ENCODE results near the gene EFNA5.

The EFNA5 gene

DNA sequence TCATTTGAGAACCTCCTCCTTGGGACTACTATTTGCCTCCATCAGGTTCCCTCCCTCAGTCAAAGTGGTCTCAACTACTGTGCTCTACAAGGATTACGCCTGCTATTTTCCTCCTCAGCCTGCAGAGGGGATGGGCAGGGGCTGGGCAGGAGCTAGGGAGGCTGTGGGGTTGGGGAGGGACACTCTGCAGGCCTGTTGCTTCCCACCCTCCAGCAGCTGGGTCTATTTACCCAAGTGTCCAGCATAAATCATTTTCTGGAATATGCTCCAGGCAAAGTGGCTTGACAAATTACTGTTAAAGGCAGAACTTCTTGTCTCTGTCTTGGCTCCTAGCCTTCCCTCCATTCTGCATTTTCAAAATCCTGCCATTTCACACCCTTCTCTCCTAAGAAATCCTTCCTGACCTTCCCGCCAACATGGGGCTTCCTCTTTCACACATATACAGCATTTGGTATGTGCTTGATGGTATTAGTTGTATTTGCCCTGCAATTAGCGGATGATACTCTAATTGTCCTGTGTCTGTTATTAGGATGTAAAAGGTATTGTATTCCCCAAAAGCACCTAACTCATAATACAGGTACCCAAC lies 106.7 kb downstream of the EFNA5 start:
- no peak for DNase-seq
- intact Hi-C loops (cut with DNase I), result no loop called here

DNA sequence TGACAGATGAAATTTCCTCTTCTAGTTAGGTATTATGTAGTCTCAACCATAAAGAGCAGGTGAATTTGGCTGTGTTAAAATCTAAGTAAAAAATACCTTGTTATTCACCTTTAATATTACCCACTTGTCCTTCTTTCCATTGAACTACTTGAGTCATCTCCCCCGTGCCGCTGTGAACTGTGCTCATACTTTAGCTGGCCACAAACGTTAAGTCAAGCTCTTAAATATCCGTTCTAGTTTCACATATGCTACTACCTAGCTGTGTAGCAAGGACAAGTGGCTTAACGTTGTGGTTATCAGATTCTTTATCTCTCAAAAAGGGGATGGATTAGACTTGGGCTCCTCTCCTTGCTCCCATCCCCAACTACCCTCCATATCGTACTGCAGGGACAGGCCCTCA lies 110.4 kb downstream of the EFNA5 start:
- intact Hi-C loops (cut with DNase I), result no loop called here
- no peak for DNase-seq

DNA sequence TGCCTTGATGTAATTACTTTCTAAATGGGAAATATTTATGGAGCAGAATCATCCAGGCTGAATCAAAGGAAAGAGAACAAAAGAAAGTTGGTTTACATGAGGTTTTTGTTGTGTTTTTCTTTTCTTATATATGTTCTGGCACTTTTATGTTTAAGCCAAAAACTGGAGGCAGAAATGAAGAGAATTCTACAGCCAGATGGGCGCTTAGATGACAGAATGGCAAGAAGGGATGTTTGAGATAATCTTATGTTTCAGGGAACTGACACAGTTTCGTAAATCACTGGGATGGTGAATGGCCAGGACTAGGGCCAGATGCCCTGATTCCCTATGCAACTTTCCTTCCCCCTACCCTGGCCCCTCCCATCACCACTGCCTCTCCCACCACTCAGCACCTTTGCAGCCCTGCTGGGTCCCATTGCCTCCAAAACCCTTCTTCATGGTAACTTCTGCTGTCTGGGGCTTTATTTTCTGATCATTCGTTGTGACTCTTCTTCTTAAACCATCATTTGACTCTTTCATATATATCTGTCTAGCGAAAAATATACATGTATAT lies 111.8 kb downstream of the EFNA5 start:
- no peak for DNase-seq

DNA sequence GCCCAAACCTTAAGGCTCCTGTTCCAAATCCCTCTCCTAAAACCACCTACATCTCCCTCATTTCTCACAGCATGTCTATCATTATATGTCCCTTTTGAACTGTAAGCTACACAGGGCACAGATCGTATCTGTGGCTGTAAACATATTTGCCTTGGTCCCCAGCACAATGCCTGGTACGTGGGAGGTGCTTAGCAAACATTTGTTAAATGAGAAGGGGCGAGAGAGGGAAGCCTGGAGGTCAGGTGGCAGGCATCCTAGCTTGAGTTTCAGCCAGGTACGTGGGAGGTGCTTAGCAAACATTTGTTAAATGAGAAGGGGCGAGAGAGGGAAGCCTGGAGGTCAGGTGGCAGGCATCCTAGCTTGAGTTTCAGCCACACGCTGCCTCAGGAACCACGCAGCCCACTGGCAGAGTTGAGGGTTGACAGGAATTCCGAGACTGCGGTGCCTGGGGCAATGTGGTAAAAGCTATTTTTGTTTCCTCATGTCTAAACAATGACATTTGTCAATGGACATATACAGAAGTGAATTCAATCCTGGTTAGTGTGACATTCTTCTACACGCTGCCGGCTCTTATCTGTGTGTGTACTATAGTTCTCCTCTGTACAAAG lies 113.6 kb downstream of the EFNA5 start:
- no peak for DNase-seq

More for the DNA sequence above, 111.8 kb downstream of the EFNA5 start:
- intact Hi-C loops (cut with DNase I), result no loop called here

DNA sequence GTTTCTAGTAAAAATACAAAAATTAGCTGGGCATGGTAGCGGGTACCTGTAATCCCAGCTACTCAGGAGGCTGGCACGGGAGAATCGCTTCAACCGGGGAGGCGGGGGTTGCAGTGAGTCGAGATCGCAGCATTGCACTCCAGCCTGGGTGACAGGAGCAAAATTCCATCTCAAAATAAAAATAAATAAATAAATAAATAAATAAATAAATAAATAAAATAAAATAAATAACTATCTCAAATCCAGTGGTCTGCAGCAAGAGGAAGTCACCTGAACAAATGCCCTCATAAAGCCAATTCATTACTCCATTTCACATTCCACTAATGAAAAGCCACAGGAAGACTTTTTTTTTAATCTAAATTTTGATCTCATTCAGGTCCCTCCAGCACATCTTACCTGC lies 114.2 kb downstream of the EFNA5 start:
- intact Hi-C loops (cut with DNase I), result no loop called here

More for the DNA sequence above, 113.6 kb downstream of the EFNA5 start:
- intact Hi-C loops (cut with DNase I), result no loop called here

DNA sequence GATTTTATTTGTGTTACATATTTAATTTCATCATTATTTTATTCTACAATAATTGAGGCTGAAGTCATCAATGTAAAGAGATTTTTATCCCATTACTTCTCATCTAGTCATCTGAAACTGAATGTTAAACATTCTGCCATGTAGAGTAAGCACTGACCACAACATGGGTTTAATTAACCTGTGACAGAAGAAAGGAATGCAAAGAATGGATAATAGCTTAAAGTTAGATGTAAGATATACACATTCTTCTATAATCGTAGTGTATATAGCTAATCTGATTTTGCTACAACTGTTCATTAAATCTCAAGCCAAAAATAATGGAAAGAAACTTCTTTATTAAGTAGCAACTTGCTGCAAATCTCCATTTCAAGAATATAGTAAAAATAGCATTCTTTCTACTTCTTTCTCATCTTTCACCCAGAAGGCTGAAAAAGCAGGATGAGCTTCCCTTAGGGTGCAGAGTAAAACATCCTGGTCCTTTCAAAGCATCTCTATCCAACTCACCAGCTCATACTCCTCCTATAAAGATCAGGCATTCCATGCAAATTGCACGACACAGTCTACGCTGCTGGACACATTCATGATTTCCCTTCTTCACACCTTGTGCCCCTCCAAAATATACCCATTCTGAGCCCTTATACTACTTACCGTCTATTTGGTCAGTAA lies 115.2 kb downstream of the EFNA5 start:
- intact Hi-C loops (cut with DNase I), result no loop called here
- DNase-seq, result no peak

More for the DNA sequence above, 114.2 kb downstream of the EFNA5 start:
- no peak for DNase-seq

DNA sequence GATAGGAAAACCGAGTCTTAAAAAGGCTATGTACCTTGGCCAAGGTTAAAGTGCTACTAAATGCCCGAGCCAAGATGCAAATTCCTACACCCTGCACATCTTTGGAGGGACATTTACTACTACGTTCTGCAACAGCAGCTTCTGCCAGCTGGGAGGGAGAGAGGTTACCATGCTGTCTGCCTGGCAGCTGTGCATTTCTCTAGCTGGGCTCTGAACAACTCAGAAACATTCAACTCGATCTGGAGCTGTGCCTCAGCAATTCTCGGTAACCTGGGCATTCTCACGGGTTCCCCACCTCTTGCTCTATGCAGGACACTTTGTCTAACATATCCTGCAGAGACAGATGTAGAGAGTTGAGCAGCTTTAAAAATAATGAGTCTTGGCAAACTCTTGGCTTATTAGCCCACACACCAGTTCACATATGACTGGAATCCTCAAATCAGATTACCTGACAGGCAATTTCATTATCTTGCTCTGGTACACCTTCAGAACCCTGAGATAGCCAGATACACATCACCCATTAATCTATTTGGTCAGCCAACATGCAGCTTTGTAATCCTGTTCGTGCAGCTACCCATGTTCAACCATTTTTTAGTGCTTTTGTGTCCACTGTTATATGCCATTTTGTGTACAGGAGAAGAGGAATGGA lies 115.8 kb downstream of the EFNA5 start:
- no peak for DNase-seq
- intact Hi-C loops (cut with DNase I), result no loop called here

DNA sequence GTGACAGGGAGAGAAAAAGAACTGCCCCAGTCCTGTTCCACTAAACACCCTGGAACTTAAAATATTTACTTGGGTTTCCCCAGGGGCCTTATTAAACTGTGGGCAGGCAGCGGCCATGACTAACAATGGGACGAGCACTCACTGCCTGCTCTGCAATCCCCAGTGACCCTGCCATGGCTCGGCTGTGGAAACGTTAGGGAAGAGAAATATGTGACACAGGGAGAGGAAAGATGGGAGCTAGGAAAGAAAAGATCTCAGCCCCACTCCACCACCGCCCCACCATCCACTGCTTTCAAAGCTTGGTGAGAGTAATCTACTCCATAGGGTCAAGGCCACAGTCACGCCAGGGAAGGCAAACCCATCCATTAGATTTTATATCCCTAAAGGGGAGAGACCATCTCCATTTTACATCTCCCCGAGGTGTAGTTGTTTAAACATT lies 117.6 kb downstream of the EFNA5 start:
- intact Hi-C loops (cut with DNase I), result no loop called here
- no peak for DNase-seq

DNA sequence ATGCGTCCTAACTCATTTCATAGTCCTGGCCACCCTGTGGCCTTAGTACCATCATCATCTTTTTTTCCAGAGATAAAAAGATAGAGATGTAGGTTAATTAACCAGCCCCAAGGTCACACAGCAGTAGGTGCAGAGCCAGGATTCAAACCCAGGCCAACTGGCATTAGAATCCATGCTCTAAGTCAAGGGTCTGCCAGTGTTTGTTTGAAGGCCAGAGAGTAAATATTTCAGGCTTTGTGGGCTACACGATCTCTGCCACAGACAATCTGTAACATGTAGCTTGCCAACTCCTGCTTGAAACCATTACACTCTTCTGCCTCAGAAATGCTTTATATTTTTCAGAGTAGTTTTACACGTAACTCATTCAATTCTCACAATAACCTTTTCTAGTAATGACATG lies 119.6 kb downstream of the EFNA5 start:
- intact Hi-C loops (cut with DNase I), result no loop called here
- DNase-seq, result no peak

DNA sequence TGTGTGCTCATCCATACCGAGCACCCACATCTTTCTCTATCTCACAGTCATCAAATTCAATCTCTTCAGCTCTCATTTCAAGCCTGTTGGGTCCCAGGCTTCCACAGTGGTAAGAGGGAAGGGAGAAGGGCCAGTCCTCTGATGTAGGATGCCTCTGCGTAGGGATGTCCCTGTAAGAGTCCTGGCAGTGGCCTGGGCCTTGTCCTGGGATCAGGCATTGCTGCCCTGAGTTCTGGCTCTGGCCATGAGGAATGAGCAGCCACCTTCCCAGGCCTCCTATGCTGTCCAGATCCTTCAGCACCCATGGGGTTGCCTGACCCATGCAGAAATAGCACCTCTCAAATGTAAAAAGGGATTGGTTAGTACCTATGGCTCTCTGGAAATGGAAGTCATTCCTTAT lies 121.2 kb downstream of the EFNA5 start:
- no peak for DNase-seq
- intact Hi-C loops (cut with DNase I), result no loop called here

DNA sequence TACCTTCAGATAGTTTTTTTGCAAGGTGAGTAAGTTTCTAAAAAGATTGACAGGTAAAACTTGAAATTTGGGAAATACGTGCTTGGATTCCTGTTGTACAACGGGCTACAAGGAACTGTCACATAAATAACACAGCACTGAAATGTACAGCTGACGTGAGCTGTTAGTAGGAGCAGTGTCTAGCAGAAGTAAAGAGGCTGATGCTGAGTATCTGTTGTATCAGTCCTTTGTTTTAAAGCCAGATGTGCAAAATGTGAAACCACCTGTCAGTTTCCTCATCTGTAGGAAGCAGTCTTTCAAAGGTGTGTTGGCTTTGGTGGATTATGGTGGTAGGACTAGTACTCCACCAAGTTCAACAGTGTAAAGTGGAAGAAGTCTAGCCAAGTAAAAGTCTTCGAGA lies 122.3 kb downstream of the EFNA5 start:
- DNase-seq, result no peak
- intact Hi-C loops (cut with DNase I), result no loop called here

DNA sequence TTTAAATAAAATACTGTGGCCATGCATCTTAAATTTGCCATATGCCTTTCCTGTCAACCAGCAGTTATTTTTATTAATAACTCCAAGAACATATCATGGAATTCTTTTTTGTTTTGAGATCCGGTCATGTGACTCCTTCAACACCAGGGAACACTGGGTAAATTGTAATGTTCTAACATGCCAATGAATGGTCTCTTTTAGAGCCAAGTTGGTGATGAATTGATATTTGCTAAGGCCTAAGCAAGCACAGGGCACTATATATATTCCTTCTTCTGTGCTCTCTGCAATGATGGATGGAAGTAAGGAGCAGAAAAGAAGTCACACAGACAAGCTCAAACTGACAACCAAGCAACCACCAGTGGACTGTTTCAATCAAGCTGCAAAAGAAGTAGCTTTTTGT lies 124.0 kb downstream of the EFNA5 start:
- intact Hi-C loops (cut with DNase I), result no loop called here

DNA sequence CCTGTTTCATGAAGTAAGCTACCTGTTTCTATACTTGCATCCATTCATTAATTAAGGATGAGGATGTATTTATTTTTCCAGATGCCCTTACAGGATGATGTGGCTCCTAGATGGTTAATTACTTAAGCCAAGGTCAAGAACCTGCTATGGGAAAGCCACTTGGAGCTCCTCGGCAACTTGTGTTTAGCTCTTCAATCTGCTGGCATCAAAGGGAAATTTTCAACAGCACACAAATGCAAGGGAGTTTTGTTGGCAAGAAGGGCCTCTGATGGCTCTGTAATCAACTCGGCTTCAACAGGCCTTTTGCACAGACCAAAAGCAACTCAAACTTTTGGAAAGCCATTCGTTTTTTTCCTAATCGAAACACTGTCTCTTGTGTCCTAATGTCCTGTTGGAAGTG lies 125.3 kb downstream of the EFNA5 start:
- intact Hi-C loops (cut with DNase I), result no loop called here
- DNase-seq, result no peak

More for the DNA sequence above, 124.0 kb downstream of the EFNA5 start:
- DNase-seq, result no peak

DNA sequence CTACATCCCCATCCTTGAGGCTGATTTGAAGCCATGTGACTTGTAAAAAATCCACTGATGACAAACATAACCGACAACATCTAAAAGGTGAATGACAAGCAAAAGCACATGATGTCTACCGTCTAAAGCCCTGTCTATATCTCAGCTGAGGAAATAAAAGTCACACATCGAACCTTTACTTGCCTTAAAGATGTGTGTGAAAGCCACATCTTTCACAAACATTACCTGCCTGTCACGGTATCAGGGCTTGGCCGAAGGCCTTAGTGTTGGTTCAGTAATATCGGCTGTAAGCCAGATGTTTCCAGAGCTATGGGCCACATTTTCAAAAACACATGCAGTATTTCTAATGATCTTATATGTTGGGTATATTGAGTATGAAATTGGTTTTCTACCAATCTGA lies 125.8 kb downstream of the EFNA5 start:
- no peak for DNase-seq
- intact Hi-C loops (cut with DNase I), result no loop called here

DNA sequence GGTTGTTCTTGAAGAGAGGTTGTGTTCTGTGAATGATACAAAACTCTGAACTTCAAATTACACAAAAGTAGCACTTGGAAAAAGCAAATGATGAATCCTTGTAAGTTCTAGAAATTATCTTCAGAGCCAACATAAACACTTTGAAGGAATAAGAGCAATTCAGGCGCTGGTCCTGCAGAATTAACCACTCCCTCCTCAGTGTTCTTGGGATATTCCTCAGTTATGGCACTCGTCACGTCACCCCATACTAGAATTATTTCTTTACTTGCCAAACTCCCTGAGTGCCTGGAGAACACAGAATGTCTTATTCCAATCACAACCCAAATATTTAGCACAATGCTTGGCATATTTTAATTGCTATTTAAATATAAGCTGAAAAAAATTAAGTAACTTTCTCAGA lies 126.3 kb downstream of the EFNA5 start:
- intact Hi-C loops (cut with DNase I), result no loop called here
- no peak for DNase-seq

DNA sequence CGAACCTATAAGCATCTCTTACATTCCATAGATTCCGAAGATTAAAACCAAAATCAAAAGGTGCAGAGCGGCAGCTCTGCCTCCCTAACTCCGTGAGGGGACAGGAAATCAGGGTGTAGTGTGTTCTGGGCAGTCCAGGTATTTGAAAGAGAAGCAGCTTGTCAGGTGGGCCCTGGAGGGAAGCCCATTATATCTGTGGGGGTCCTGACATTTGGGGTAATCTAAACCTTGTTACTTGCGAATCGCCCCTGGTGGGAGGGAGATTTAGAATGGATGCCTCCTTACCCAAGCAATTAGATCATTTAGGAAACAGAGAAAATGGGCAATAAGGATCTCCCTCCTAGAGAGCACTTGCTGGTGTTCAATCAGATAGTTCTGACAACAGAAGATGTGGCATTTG lies 126.9 kb downstream of the EFNA5 start:
- intact Hi-C loops (cut with DNase I), result no loop called here
- DNase-seq, result no peak

DNA sequence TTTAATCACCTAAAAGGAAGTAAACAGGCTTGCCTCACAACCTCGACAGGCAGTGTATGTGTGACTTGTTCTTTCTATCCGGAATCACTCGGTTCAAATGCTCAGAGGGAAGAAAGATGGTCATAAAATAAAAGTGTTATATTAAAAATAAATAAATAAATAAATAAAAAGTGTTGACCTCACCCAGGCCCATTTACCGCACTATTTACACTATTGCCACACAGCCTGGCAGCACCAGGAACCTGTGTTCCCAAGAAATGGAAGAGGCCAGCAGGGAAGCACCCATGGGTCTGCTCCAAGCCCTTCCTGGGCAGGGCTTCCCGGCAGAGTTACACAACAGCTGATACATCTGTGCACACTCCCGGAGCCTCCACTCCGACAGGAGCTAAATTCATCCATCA lies 127.9 kb downstream of the EFNA5 start:
- intact Hi-C loops (cut with DNase I), result no loop called here
- peak in 4 of 42 donors; percentile 18 to 50 (median 22) for DNase-seq

DNA sequence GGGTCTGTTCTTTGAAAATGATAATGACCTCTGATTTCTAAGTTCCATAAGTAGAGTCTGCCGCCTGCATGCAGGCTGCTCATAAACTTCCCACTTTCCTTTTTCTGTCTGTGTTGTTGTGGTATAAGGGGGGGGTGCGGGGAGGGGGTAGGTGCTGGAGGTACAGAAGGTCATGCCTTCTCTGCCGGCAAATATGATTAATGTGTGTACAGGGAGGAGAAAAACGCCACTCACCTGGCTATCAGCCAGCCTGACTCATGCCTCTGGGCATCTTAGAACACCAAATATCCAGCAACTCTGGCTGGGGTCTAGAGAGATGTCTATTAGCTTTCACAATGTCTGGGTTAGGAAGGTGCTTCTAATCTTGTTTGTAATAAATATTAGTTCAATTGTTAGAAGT lies 128.3 kb downstream of the EFNA5 start:
- DNase-seq, result peak in 6 of 42 donors; percentile 18 to 69 (median 30)
- intact Hi-C loops (cut with DNase I), result no loop called here

DNA sequence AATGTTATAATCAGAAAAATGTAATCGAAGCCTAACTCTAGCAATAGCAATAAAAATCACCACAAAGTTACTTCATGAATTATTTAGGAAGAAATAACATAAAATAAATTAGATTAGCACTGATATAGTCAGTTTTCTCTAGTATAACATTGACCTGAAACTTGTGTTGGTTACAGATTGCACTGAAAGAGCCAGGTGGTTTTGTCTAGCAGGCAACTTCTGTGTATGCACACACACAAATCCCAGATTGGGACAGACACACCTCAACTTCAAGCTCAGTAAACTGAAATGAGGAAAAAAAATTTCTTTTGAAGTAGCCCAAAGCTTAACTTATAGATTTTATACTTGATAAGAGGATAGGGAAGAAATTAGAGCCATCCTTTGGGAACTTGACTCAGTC lies 129.3 kb downstream of the EFNA5 start:
- intact Hi-C loops (cut with DNase I), result no loop called here
- no peak for DNase-seq

DNA sequence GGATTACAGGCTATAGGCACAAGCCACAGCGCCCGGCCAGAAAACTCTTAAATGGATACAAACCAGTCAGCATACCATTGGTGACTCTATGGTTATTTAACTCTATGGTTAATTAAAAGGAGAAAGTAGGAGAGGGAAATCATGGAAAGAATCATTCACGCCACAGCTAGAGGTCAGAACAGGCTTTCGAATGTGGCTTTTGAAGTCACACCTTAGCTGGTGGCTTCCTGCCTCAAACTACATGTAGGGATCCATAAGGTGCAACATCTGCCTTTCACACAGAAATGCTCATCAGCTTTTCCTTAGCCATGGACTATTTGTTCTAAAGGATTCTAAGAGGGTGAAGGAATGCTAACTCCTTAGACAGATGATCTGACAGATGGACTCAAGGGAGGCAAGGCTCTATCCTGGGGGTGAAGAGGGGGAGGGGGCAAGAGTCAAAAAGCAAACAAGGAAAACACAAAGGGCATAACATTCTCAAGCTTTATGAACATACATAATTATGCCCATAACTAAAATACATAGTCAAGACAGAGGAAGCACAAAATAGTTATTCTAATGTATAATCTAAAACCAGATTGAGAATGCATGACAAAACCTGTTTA lies 130.9 kb downstream of the EFNA5 start:
- no peak for DNase-seq
- intact Hi-C loops (cut with DNase I), result no loop called here

Data from head of caudate nucleus (tissue), 42 donors.